Fibroblast of the conjunctiva (primary cell): ENCODE results near the gene NT5DC3.
"Not testable (repeated sequence)": the region's sequence is repeated elsewhere in the genome, so short reads cannot be mapped to it uniquely, and the experiment has no call there.

Experiments
- DNase-seq: peaks from one replicate; pipeline ENCODE4 v3.0.0-alpha.2; 2010; ENCODE audit warnings: low read depth

NT5DC3 gene

DNA sequence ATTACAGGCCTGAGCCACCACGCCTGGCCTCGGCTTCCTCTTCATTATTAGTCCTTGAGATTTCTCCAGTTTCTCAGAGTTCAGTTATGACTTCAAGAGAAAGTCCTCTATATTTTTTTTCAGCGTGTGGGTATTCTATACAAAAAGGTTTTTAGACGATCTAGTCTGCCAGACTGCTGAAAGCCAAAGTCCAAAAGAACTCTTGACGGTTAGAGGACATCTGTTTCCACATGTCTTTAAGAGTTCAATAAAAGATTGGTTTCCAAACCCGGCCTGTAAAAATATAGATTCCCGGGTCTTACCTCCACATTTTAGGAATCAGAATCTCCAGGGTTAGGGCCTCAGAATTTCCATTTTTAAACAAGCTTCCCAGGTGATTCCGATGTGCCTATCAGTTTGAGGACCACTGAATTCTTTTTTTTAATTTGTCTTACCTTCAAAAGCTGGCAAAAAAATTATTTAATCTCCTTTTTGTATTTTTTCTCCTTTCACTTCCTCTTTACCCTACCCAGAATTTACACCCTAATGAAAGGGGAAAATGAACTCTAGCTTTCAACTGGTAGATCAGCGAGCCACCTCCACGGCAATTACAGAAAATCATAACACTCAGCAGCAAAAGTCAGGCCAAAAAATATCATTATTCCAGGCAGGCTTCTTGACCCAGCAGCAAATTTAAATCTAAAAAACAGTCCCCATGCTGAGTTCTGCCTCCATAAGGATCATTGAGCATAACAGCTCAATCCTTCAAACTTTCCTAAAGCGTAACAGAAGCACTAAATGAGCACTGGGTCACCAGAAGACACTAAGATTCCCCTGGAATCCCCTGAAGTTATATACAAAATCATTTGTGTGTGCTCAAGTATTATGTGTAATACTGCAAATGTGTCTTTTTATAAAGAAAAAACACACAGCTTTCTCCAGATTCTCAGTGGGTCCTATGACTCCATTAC lies 8.7 kb downstream of the NT5DC3 start:
- no peak for DNase-seq

DNA sequence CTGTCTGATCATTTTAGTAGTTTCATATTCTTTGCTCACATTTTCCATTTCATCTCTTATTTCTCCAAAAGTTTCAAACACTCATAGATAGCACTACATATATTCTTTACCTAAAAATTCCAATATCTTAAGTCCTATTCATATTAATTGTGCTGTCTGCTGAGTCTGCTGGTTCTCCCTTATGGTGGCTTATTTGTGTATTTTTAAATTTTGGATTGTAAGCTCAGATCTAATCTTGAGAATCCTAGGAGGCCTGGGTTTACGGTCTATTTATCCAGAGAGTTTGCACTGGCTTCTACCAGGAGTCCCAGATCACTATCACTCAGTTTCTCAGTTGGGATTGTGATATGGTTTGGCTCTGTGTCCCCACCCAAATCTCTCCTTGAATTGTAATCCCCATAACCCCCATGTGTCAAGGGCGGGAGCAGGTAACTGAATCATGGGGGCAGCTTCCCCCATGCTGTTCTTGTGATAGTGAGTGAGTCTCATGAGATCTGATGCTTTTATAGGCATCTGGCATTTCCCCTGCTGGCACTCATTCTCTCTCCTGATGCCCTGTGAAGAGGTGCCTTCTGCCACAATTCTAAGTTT lies 10.2 kb downstream of the NT5DC3 start:
- no peak for DNase-seq

DNA sequence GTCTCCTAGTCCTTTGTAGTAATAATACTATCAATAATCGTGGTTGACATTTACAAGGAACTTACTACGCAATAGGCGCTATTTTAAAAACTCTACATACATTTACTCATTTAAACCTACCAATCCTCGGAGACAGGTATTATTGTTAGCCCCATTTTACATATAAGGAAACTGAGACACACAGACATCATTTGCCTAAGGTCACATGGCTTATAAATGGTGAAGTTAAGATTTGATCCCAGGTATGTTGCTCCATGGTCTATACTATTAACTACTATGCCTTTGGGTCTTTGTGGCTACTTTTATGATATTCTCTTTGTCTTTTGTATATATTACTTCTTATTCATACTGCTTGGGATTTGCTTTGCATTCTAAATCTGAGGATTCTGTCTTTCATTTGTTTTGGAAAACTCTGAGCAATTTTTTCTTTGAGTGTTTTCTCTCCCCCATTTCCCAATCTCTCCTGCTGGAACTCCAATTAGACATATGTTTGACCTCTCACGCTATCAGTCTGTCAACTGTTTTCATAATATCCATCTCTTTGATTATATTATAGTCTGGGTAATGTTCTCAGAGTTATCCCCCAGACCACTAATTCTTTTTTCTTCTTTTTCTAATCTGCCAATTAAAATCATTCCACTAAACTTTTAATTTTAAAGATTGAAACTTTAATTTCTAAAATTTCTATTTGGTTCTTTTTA lies 10.9 kb downstream of the NT5DC3 start:
- DNase-seq = no peak

DNA sequence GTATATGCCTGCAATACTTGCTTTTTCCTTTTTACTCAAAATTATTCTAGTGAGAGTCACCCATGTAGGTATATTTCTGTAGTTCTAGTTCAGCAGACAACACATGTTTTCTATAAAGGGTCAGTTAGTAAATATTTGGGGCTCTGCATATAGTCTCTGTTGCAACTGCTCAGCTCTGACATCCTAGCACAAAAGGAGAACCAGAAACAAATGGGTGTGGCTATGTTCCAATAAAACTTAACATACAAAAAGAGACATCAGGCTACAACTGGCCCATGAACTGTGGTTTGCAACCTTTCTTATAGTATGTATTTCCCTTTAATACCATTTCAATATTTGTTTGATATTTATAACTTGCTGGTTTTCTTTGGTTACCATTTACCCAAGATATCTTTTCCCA lies 11.9 kb downstream of the NT5DC3 start:
- DNase-seq = no peak

DNA sequence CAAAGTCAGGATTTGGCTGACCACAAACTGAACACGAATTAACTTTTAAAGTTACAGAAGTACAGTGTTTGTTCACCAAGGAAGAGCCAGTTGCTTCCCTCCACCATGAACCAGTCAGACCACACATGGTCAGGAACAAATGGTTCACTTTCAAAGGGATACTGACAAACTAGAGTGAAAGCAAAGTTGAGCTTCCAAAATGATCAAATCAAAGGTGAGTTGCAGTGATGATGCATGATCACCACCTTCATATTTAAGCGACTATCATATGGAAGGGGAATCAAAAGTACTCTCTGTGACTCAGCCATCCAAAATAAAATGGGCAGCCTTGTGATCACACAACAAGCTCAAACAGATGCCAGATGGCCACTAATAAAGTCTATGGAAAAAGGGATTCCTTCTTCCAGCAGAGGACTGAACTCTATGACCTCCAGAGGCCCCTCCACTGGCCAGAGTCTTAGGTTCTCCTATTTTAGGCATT lies 13.1 kb downstream of the NT5DC3 start:
- no peak for DNase-seq

DNA sequence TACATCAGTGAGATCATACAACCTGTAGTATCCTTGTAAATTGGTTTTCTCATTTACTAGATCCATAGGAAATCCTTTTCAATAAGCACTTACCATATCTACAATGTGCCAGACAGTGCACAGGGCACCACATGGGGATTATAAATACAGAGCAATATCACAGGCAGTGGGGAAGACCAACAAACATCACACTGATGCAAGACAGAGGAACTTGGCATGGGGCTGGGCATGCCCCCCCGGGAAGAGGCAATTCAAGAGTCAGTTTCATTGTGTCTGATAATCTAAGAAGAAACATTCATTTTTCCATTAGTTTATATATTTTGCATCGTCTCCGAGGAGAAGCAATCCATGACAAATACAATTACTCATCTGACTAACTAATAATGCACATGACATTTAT lies 16.2 kb downstream of the NT5DC3 start:
- DNase-seq = no peak

DNA sequence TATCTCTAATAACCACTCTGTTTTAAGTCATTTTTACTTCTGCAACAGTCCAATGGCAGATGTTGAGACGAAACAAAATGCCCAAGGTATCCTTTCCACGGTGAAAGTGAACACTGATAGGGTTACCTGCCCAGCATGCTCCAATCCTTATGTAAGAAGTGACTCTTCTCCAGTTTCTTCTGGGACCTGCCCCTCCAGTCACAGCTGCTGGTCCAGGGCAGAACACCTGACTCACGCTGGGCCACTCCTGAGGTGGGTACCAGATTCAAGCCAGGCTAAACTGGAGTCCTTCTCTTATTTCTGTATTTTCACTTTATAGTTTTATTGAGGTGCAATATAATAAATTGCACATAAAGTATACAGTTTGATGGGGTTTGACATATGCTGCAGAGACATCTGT lies 16.7 kb downstream of the NT5DC3 start:
- DNase-seq = no peak

DNA sequence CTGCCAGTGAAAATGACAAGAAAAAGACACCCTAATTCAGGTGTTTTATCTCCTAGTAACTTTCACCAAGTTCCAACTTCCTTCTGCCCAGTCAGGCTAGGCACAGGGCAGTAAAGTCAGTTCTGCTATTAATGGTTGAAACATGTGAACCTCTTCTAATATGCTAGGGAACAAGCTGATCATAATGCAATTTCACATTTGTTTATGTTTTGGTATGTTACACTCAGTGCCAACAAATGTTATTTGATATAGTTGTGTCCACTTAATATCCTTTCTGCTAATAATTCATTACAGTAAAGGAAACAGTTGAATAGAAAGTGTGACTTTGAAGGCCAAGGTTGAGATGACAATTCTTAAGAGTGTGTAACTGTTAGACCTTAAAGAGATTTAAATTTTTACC lies 17.2 kb downstream of the NT5DC3 start:
- DNase-seq = no peak

DNA sequence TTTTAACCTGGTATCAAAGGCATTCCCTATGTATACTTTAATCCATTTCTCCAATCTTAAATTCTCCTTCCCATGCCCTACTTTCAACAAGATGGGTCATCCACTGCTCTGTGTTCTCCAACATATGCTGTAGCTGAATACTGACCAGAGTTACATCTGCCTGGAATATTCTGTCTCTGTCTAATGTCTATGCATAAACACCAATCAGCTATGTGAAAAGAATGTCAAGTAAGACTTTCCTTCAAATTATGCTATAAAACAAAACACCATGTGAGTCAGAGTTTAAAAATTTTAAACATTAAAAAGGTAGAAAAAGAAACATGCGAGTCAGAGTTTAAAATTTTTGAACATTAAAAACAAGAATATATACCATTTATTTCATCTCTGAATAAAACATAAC lies 19.3 kb downstream of the NT5DC3 start:
- DNase-seq = no peak

DNA sequence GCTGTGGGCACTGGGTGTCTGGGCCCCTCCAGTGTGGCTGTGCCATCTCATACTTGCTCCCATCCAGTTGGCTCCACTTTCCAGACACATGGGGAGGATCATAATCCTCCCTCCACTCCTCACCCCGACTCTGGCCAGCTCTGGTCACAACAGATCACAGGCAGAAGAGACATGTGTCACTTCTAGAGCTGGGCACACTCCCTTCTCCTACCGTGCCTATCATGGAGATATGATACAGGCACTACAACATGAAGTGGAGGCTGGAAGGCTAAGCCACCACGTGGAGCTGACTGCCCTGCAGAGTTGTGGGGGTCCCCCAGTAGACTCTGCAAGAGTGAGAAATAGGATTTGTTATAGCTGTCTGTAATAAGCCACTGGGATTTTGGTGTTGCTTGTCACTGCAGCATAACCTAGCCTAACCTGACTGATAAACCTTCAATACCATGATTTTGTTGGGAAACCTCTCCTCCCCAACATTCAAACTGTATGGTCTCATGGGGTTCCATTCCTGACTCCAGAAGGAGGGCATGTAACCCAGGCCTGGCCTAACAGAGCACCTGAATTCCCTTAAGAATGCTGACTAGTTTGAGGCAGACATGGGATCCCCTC lies 20.0 kb downstream of the NT5DC3 start:
- DNase-seq = no peak

DNA sequence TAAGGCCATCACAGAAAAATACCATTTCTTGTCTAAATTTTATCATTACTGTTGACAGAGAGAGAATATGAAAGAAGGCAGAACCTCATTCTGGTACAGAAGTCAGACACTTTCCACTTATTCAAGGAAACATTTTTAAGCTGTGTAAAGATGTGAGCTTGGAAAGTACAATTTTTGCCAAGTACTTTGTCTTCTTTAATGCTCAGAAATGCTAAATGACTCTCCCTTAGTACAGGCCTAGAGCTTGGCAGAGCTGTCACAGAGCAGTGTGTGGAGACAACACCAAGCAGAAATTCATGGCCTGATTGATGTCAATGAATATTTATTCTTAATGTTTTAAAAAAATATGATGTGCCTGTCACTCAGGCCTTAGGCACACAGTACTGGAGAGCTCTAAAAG lies 20.7 kb downstream of the NT5DC3 start:
- no peak for DNase-seq

DNA sequence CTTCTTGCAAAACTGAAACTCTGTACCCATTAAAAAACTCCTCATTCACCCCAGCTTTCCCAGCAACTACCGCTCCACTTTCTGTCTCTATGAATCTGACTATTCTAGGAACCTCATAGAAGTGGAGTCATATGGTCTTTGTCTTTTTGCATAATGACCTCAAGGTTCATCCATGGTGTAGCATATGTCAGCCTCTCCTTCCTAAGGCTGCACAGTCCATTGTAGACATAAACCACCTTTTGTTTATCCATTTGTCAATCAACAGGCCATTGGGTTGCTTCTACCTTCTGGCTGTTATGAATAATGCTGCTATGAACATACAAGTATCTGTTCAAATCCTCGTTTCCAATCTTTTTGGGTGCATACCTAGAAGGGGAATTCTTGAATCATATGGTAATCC lies 21.1 kb downstream of the NT5DC3 start:
- DNase-seq = no peak

DNA sequence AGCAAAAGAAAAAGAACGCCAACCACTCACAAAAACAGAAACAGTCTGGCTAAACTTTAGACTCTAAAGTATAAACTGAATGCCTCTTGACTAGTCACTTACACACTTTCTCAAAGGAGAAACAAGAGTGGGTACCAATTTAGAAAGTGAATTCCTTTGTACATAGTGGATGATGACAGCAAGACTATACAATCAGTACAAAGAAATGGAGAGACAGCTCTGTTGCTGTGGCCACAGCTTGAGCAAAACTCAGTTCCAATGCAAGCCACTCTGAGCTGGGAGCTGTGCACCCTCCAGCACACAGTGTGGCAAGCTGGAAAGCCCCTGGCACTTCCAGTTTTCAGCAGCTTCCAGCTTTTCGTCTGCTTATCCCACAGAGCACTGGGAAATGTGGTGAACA lies 21.7 kb downstream of the NT5DC3 start:
- DNase-seq = no peak

DNA sequence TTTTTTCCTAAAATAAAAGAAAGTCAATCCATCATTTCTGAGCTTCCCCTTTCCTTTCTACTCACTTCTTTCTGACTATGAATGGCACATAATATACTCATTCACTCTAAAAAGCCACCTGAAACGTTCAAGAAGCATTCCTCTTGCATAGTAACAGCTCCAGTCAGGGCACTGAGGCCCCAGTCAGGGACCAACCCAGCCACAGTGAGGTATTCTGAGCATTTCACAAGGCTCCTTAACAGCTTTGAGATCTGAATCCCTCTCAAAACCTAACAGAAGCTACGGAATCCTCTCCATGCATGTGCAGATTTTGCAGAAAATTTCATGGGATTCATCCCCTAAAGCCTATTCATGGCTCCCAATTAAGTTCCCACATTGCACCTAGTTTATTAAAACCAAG lies 23.2 kb downstream of the NT5DC3 start:
- DNase-seq = no peak

DNA sequence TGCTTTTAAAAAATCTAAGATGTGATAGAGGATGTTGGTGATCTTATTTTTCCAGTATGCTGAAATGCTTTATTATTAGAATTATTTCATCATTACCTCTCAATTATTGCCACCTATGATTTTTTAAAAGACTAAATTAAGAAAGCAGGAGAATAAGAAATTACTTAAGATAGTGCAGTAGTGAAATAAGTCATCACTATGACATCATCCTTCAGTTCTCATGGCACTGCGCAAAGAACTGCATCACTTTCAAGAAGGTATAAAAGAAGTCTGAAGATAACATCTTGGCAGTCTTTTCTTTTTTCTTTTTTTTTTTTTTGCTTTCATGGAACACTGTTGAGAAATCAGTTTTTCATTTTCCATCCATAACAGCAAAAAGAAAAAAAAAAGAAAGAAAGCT lies 24.4 kb downstream of the NT5DC3 start:
- no peak for DNase-seq

DNA sequence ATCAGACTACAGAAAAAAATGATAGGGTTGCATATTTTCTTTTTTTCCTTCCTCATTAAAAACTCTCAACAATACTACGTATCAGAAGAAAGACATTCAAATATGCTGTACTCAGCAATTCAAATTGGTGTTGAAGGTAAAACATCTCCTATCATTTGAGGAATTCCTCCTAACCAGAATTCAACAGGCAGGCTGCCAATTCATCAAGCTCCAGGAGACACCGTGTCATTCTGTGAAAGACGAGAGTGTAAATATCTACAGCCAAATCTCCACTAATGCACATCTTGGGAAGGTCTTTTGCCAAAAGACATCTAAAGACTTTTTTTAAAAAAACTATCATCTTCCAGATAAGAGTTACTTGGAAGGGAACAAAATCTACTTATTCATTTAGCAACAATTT lies 26.6 kb downstream of the NT5DC3 start:
- DNase-seq = no peak

DNA sequence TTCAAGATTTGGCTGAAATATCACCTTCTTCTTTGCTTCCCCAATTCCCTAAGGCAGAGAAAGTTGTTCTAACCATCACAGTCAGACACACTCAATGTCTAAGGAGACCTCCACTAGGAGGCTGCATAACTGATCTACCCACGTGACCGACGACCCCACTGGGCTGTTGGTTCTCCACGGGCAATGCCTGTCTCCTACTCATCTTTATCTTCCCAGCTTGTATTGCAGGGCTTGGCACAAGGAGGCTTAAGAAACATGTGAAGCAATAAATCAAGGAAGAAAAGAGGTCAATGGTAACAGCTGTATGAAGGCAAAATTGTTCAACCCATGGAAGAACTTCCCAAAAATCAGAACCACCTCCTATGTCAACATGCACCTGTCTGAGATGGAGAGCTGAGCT lies 27.1 kb downstream of the NT5DC3 start:
- no peak for DNase-seq

DNA sequence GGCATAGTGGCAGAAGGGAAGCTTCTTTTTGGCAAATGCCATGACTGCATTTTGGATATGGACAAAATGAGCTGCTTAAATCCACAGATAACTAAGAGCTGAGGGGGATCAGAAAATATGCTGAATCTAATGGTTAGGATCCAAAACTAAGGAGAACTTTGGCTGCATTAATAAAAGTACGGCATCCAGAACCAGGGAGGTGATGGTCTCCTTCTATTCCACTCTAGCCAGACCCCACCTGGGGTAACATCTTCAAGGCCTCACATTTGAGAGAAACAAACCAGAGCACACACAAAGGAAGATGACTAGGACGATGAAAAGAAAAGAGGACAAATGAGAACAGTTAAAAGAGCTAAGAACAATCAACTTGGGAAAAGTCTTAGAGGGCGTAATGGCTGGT lies 27.6 kb downstream of the NT5DC3 start:
- DNase-seq = no peak

DNA sequence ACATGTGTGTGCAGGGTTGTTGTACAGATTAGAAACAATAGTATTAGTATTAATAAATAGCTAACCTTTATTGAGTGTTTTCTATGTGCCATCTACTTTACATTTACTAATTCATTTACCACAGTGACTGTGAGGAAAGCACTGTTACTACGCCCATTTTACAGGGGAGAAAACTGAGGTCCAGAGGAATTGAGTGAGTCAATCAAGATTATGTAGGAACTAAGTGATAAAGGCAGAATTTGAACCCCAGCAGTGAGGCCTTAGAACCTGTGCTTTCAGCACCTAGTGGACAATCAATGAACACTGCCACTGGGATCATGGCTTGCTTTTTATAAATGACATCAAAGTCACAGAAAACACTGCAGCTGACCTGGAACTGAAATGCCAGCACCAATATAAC lies 28.2 kb downstream of the NT5DC3 start:
- DNase-seq = no peak

DNA sequence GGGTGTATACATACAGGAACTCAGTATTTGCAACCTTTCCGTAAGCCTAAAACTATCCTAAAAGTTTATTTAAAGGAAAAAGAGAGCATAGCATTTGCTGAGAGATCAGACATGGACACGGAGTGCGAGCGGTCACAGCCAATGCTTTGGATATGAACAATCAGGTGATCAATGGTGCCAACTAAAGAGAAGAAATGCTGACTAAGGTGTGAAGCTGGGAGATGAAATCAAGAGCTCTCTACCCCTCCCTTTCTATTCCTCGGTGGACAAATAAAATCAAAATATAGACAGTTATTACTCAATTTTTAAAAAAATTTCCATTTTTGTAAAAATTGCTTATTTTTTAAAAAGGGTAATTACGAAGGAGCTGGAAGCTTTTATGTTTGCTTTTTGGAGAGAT lies 29.2 kb downstream of the NT5DC3 start:
- no peak for DNase-seq

DNA sequence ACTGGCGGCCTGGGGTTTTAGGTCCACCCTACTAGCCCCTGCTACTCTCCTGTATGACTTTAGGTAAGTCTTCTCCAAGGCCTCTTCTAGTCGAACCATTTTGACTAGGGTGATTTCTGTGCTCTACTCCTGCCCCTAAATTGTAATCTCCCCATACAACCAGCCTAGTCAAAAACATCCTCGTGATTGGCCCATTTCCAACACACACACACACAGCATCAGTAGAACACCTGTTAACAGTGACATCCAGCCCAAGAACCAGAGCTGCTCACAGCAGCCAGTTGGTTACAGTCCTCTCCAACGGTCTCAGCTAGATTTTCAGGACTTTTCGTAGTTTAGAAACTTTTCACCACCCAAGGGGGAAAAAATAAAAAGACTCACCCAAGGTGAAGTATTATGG lies 30.9 kb downstream of the NT5DC3 start:
- DNase-seq = no peak

DNA sequence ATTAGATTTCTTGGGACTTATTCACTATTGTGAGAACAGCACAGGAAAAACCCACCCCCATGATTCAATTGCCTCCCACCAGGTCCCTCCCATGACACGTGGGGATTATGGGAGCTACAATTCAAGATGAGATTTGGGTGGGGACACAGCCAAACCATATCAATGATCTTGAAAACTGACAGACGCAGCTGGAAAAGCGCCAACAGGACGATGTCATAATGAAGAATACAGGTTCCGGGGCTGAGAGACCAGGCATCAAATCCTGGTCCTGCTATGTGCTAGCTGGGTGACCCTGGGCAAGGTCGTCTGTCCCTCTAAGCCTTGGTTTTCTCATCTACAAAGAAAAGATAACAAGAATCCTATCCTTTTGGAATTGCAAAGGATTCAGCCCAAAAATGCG lies 31.4 kb downstream of the NT5DC3 start:
- DNase-seq = not testable (repeated sequence)

DNA sequence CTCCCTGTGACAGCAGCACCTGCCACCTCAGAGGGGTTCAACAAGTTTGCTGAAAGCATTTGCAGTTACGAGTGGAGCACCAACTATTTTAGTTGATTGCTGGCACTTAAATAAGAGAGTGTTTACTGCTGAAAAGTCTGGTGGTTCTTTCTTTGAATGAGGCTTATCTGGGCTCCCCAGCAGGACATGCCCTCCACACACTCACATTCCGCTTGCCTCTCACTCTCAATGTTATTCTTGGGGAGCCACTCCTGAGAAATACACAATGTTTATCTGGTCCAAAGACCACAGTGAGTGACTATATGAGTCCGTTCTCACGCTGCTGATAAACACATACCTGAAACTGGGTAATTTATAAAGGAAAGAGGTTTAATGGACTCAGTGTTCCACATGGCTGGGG lies 31.9 kb downstream of the NT5DC3 start:
- no peak for DNase-seq
